Frontal cortex (tissue), 4 donors: Measurements from ENCODE around the gene PAM. TPM values are rescaled to one million over a fixed set of nuclear protein-coding genes. Genes with fewer than 3 reads are reported as not detected.

Source experiments
- DNase-seq, 2 donors: peaks; one replicate each; pipeline ENCODE4 v3.0.0; 2012; ENCODE audit warnings: low spot score in 2 of 2
- FAIRE-seq: peaks from 2 replicates; lab custom pipeline; 2012; peaks lifted over from hg19 to GRCh38; lab: Jason Lieb, UNC
- total RNA-seq: library from RNA; depleted of rRNA; stranded (reverse); fragments of >200 nt; gene quantifications from one replicate; pipeline ENCODE4 v1.2.3, GENCODE V29; 2014
- donor health status: control.
- donor health status: control.
- donor health status: control.

PAM gene
- total RNA-seq, 1 donor from 2014 or later, result 61.6 TPM

GRCh38 chr5:102922111-102922720, 167.1 kb downstream of the PAM start:
- FAIRE-seq, result no peak
- DNase-seq, result no peak

DNA sequence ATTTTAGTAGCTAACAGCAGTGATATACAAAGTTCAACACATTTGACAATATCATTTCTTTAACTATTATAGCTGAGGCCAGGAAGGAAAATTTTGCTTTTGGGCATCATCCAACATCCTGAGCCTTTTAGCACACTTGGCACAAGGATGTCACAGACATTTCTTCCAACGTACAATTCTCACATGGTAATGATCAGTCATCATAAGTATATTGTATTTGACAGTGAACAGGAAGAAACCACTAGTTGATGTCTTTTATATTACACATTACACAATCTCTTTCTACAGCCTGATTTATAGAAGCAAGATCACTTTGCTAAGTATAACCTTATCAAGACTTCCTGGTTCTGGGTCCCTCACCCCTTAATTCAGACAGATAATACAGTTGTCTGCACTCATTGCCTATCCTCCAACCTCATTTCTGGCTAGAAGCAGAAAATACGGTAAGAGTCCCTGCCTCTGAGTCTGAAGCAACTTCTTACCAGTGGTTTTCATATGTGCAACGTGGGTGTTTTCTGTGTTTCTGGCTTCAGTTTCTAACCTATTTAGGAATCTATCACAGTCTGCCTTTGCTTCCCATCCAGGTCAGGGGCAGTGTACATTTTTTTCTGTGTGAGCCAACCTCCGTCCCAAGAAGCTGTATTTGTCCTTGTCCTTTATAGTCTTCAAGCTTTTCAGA, 167.8 kb downstream of the PAM start:
- DNase-seq, result no peak
- FAIRE-seq, result no peak

GRCh38 chr5:102924963-102925362, 169.9 kb downstream of the PAM start:
- FAIRE-seq (no peak), DNase-seq (no peak)

GRCh38 chr5:102927007-102927406, 171.9 kb downstream of the PAM start:
- FAIRE-seq, result no peak
- DNase-seq, result no peak

- FAIRE-seq (no peak), DNase-seq (no peak)
These were observed 175.1 kb downstream of the PAM start for GRCh38 chr5:102930244-102930643.

DNA sequence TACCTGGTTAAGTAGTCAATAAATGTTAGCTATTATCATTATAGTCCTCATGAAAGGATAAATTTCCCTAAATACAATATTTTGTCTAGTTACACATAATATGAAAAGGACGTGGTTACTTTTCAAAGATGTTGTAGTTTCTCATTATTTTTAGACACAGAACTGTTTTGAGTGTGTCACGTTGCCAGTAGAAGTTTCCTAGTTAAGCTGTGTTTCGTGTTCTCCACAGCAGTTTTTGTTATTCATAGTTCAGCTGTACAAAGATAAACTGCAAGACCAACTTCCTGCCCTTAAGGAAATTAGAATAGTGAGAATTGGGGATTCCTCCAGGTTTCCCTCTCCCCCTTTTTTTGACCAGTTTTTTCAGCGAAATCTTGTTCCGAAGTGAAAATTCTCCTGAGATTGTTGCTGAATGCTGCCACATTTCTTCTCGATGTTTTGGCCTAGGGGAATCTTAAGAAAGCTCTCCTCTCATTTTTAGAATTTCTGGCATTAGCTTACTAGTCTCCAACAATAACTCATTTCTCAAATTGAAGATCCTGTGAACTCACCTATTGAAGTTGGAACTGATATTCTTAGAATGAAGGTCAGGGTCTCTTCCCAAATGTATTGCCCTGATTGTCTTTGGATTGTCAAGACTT, 176.1 kb downstream of the PAM start:
- FAIRE-seq, result no peak

GRCh38 chr5:102932781-102933180, 177.7 kb downstream of the PAM start:
- DNase-seq (no peak), FAIRE-seq (no peak)

More for the DNA sequence above, 176.1 kb downstream of the PAM start:
- no peak for DNase-seq

- FAIRE-seq (no peak), DNase-seq (no peak)
These were observed 178.2 kb downstream of the PAM start for GRCh38 chr5:102933316-102933715.

DNA sequence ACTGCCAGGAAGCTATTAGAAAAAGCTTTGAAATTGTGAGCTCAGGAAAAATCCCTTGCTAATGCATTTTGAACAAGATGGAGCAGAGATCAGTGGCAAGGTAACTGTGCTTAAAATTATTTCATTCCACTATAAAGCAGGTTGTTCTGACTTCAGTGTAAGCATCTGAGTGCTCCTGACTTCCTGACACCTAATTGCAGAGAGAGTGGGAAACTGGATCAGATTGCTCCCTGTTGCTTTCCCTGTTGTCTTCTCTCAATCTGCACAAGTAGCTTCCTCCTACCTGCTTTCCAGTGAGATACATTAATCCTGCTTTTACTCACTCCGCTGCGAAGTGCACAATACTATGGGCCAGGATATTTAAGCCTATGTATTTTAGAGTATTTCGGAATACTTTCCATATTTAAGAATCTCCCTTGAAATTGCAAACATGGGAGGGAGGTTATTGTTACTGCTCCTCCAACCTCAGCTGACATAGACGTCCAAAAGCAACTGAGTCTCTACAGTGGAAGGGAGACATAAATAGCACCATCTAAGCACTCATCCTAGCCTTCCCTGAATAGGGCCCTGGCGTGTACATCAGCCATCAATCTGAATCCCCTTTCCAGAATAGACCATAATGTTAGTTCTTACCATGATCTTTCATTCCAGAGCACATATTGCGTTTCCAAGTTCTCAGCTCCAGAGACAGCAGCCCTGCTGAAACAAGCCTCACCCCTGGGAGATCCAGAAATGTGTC, 178.8 kb downstream of the PAM start:
- DNase-seq (no peak), FAIRE-seq (no peak)

DNA sequence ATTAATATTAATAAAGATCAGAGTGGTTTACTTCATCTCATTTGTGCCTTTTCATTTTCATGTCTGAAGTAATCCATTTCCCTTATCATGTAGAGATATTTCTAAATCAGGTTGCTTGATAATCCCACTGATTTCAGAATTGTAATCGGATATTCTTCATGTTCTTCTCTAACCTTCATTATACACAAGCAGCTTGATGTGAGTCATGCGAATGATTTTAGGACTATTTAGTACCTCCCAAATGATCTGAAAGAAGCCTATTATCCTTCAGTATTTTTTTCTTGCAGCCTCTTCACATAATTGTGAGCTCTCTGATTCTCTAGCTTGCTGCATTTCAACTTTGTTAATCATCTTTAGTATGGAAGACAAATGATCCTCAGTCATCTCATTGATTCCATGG, 182.8 kb downstream of the PAM start:
- FAIRE-seq (no peak), DNase-seq (no peak)

DNA sequence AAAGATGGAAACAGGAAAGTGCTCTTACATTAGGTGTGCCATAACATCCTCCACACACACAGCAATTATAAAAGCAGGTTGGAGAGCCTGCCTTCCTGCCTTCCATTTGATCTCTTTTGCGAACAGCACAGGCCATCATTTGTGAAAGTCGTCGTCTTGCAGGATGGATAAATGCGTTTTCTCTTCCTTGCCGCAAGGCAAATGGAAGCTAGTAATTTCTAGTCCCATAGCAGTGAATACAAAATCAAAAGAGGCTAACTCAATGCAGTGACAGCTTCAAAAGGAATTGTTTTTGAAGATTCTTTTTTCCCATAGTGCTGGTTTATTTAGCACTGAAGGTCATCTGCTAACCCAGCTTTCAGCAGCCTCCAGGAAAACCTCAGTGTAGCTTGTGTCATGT, 186.0 kb downstream of the PAM start:
- FAIRE-seq, result no peak
- DNase-seq, result no peak

DNA sequence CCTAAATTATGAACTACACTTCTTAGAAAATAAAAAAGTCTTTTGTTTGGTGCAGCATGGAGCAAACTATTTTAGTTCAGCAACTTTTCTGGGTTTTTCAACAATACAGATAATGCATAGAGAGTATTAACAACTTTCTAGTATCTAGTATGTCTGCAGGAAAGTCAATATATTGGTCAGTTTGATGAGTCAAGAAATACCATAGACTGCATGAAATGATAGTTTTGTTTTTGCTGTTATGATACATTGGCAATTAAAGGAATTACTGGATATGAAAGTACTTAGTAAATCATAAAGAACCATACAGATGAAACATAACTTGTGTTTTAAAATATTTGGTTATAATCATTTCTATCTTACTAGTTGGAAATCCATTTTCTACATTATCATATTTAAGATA, 191.3 kb downstream of the PAM start:
- no peak for DNase-seq
- peak; percentile 8 for FAIRE-seq

DNA sequence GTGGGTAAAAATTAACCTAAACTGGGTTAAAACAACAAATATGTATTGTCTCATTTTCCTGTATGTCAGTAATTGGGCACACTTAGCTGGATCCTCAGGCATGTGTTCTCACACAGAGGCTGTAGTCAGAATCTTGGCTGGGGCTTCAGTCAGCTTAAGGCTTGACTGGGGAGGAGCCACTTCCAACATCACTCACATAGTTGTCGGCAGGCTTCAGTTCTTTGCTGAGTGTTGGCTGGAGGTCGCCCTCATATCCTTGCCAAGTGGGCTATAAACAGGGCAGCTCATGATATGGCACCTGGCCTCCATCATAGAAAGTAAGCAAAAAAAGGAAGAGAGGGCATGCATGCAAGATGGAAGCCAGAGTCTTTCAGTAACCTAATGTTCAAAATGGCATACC, 191.9 kb downstream of the PAM start:
- no peak for FAIRE-seq
- no peak for DNase-seq

GRCh38 chr5:102955488-102955887, 200.4 kb downstream of the PAM start:
- no peak for FAIRE-seq
- DNase-seq, result no peak

DNA sequence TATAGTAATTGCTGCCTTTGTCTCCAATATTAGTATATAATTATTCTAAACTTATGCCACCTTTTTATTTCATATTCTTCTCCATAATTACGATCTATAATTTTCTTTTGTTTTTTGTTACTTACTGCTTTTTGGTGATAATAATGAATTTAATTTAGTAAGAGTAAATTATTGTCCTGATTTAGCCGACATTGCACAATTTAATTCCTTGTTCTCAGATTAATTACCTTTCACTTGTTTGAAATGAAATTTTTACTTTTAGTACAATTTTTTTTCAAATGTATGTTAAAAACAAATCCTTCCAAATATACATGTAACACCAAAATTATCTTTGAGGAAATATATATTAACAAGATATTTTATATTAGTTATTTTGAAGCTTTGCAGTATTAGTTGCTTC, 201.5 kb downstream of the PAM start:
- FAIRE-seq (peak; percentile 54), DNase-seq (no peak)

DNA sequence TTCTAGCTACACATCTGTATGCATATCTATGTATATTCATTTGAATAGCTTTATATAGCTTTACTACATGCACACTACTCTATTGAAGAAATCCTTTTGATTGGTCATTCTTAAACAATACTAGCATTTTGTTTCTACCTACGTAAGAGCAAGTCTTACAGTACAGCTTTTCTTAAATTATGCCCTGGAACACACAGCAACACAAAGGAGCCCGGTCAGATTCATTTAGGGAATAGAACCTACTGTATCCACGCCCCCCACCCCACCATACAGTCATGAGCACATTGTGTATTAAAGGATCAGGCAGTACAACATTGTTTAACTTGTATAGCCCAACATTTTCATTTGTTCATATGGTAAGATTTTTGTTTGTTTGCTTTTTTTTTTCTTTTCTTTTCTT, 202.0 kb downstream of the PAM start:
- FAIRE-seq, result no peak

DNA sequence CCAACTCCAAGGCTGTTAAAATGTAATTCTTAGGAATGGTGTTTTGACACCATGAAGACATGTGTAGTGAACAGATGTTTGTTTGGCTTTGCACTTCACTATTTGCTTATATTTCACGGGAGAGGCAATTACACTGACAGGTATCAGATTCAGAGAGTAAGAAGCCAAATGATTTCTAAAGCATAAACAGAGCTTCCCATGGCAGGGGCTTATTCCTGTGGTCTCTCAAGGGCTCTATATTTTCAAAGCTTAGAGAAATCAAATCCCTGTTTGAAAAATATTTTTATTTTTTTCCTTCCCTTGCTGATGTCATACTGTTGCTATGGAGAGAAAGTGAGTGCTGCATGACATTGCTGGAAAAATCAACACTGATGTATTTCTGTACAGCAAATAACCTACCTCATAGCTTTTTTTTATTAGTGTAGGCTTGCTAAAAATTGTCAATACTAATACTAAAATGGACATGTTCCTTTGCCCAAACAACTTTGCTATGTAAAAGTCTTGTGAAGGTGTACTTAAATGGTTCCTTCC, 203.4 kb downstream of the PAM start:
- no peak for FAIRE-seq

More for the DNA sequence above, 202.0 kb downstream of the PAM start:
- no peak for DNase-seq

DNA sequence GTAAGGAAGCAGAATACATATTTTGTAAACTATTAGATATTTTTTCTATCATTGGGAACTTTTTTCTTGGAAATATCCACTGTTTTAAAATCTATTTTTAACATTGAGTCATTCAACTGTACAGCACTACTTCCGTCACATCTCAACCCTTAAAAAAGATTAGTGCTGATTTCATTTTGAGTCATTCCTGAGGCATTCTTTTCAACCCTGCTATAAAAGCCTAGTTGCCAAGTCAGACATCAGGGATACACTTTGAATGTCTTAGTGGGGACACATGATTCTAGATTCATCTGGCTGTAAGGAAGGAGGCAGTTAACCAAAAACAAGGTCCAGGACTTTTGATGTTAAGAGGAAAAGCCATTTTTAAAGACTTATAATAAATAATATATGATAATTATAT, 203.9 kb downstream of the PAM start:
- DNase-seq, result no peak
- FAIRE-seq, result no peak

More for the DNA sequence above, 203.4 kb downstream of the PAM start:
- DNase-seq, result no peak

DNA sequence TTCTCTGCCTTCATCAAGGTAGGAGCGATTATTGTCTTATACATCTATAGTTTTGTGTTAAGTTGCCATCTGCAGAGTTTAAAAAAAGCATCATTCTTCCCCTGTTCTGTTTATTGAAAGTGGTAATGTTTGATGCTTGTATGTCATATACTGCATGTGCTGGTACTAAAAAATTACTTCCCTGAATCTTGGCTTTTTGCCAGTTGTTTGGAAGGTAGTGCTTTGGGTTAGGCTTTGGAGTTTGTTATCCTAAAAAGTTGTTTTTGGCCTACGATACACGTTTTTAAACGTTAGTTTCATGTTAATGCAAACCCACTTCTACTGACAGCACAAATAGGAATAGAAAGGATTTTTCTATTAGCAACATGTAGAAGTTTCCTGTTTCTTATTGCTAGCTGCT, 206.6 kb downstream of the PAM start:
- DNase-seq, result no peak
- FAIRE-seq, result no peak

GRCh38 chr5:102965653-102966052, 210.5 kb downstream of the PAM start:
- FAIRE-seq, result no peak
- no peak for DNase-seq
